ENCODE results near the gene ATP8A1. TPM values are rescaled to one million over a fixed set of nuclear protein-coding genes. Genes with fewer than 3 reads are reported as not detected.

The ATP8A1 gene
- total and polyA plus RNA-seq, 4 donors = 0.38 to 13.2 (median 6.7) TPM

DNA sequence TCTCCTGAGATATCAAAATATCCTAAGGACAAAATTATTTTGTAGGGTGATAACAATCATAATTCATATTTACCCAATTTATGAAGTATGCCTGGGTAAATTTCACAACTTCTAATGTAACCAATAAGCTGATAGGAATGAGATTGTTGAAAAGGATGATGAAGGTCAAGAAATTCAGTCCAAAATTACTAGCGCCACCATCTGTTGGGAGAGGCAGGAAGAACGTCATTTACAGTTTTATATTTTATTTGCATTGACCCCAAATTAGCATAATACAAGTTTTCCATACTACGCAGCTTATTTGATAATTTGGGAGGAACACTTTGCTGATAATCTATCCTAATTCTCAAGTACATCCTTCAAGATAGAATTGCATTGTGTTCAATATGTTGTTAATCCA lies 78.7 kb downstream of the ATP8A1 start:
- no peaks in the 10 kb centered on the region for H3K36me3 ChIP-seq (ENCODE audit: control insufficient read depth in 1 of 2, insufficient read depth in 2 of 2, low read length in 1 of 2)
- no peaks in the 10 kb centered on the region for H3K27me3 ChIP-seq (ENCODE audit: control insufficient read depth in 1 of 2, insufficient read depth in 2 of 2, low read length in 1 of 2)
- no peak overlapping the region for H3K4me3 ChIP-seq (ENCODE audit: low read length in 2 of 2)
- intact Hi-C loops (cut with DNase I) = no loop called here
- no peak for DNase-seq
- no peak for ATAC-seq (ENCODE audit: low FRiP score)
- no peaks in the 10 kb centered on the region for H3K4me1 ChIP-seq (ENCODE audit: control insufficient read depth in 1 of 2, insufficient read depth in 2 of 2, low read length in 2 of 2)
- 80 to 91% methylated on average over 3 of the region's 3 CpGs for WGBS, 2 donors
- no peak overlapping the region for H3K27ac ChIP-seq (ENCODE audit: low read depth in 1 of 2, low read length in 2 of 2)
- H3K9me3 ChIP-seq (ENCODE audit: control insufficient read depth, low read length) = no peaks in the 10 kb centered on the region

DNA sequence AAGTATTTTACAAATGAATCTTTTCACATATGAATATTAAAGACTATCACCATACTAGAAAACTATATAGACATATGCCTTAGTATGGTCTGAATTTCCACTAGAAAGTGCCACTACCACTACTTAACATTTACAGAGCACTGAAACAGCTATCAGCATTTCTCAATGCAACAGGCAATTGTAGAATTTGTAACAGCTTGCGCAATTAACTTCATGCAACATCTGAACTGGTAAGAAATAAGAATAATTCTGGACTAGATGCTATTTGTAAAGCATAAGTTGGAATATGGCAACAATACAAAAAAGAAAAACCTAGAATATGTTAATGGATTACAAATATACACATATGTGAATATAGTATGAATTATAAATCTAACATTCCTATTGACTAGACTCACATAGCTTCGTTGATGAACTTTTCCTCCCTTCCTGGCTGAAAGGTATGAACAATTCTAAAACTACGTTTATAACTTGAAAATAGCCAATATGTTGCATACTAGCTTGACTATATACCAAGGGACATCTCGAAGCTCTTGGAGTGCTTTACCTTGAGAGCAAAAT lies 82.0 kb downstream of the ATP8A1 start:
- ATAC-seq (ENCODE audit: low FRiP score) (no peak), DNase-seq (no peak)
- Histone ChIP-seq H3K27ac (ENCODE audit: low read depth in 1 of 2, low read length in 2 of 2) (no peak overlapping the region), H3K27me3 (ENCODE audit: control insufficient read depth in 1 of 2, insufficient read depth in 2 of 2, low read length in 1 of 2) (no peaks in the 10 kb centered on the region), H3K4me3 (ENCODE audit: low read length in 2 of 2) (no peak overlapping the region), H3K36me3 (ENCODE audit: control insufficient read depth in 1 of 2, insufficient read depth in 2 of 2, low read length in 1 of 2) (no peaks in the 10 kb centered on the region), H3K4me1 (ENCODE audit: control insufficient read depth in 1 of 2, insufficient read depth in 2 of 2, low read length in 2 of 2) (no peaks in the 10 kb centered on the region), H3K9me3 (ENCODE audit: control insufficient read depth, low read length) (no peaks in the 10 kb centered on the region)
- intact Hi-C loops (cut with DNase I) = loop anchor here in 1 of 2 donors (5.0 kb wide), 1 partner anchor 172 kb away; no protein-coding TSS in a partner anchor
- 90 to 93% methylated on average over 4 of the region's 4 CpGs for WGBS, 2 donors

DNA sequence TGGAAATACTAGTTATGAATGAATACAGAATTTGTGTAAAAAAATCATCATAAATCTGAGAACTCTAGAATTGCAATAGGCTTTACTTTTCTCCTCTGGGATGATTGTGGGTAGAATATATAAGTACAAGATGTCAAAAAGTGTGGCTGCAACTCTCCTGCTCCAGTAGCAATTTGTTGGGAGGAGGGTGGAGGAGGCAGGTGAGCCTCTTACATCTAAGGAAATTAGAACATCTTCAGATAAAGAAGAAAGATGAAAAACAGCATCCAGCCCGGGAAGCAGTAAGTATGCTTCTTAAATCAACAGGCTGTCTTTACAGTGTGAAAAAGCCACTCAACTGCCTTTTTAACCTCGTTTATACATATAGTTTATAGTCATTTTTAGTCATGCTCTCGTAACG lies 83.7 kb downstream of the ATP8A1 start:
- ATAC-seq (ENCODE audit: low FRiP score) (no peak), DNase-seq (no peak)
- Histone ChIP-seq H3K4me1 (ENCODE audit: control insufficient read depth in 1 of 2, insufficient read depth in 2 of 2, low read length in 2 of 2) (no peaks in the 10 kb centered on the region), H3K27ac (ENCODE audit: low read depth in 1 of 2, low read length in 2 of 2) (no peak overlapping the region), H3K36me3 (ENCODE audit: control insufficient read depth in 1 of 2, insufficient read depth in 2 of 2, low read length in 1 of 2) (no peaks in the 10 kb centered on the region), H3K27me3 (ENCODE audit: control insufficient read depth in 1 of 2, insufficient read depth in 2 of 2, low read length in 1 of 2) (no peaks in the 10 kb centered on the region), H3K4me3 (ENCODE audit: low read length in 2 of 2) (no peak overlapping the region), H3K9me3 (ENCODE audit: control insufficient read depth, low read length) (no peaks in the 10 kb centered on the region)
- WGBS, 2 donors = 93 to 95% methylated on average over 4 of the region's 4 CpGs
- intact Hi-C loops (cut with DNase I) = loop anchor here in 1 of 2 donors (5.0 kb wide), 1 partner anchor 174 kb away; no protein-coding TSS in a partner anchor

DNA sequence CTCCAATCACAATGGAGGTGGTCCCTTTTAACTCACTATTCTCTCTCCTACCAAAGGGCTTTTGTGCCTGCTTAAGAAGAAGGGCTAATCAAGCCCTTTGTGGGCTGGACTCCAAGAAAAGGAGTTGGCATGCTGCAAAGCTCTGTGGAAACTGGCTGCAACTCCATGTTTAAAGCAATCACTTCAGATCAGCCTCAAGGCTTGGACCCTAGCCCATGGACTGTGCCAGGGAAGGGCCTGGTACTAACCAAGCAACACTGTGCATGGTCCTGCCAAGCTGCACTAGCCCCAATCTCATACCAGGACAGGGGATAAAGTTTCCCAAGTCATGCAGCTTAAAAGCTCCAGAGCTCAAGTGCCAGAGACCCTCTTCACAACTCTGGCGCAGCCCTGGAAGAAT lies 86.7 kb downstream of the ATP8A1 start:
- Histone ChIP-seq H3K4me3 (ENCODE audit: low read length in 2 of 2) (no peak overlapping the region), H3K36me3 (ENCODE audit: control insufficient read depth in 1 of 2, insufficient read depth in 2 of 2, low read length in 1 of 2) (no peaks in the 10 kb centered on the region), H3K4me1 (ENCODE audit: control insufficient read depth in 1 of 2, insufficient read depth in 2 of 2, low read length in 2 of 2) (no peaks in the 10 kb centered on the region), H3K27ac (ENCODE audit: low read depth in 1 of 2, low read length in 2 of 2) (no peak overlapping the region), H3K27me3 (ENCODE audit: control insufficient read depth in 1 of 2, insufficient read depth in 2 of 2, low read length in 1 of 2) (no peaks in the 10 kb centered on the region), H3K9me3 (ENCODE audit: control insufficient read depth, low read length) (no peaks in the 10 kb centered on the region)
- WGBS, 2 donors = 32 to 58% methylated on average over 1 of the region's 1 CpG
- DNase-seq = peak in 1 of 2 donors; percentile 64
- peak; percentile 71 for ATAC-seq (ENCODE audit: low FRiP score)
- intact Hi-C loops (cut with DNase I) = loop anchor here in 1 of 2 donors (5.0 kb wide), 1 partner anchor 177 kb away; no protein-coding TSS in a partner anchor

DNA sequence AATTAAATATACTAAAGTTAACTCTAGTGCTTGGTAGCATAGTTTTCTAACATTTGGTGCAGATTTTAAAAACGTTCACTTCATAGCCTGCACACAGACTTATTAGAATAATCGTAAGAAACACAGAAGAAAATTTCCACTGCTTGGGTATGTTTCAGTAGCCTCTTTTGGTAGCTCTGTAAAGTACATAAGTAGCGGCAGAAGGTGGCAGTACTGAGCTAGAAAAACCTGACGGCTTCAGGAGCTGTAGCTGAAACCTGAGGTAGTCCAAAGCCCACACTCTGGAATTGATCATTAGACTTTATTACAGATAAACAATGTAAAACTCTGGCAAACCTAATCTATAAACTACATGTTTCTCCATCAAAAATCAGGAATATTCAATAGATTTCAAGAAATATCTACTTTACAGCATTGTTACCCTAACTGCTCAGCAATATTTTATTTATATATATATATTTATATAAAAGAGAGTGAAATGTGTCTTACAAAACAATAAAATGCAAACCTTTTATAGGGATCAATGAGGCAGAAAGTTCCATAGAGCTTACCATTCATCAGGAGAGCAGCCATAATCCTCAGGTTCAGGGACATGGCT lies 88.2 kb downstream of the ATP8A1 start:
- ATAC-seq (ENCODE audit: low FRiP score) (peak; percentile 89), DNase-seq (no peak)
- Histone ChIP-seq H3K9me3 (ENCODE audit: control insufficient read depth, low read length) (no peaks in the 10 kb centered on the region), H3K4me1 (ENCODE audit: control insufficient read depth in 1 of 2, insufficient read depth in 2 of 2, low read length in 2 of 2) (no peaks in the 10 kb centered on the region), H3K27me3 (ENCODE audit: control insufficient read depth in 1 of 2, insufficient read depth in 2 of 2, low read length in 1 of 2) (no peaks in the 10 kb centered on the region), H3K27ac (ENCODE audit: low read depth in 1 of 2, low read length in 2 of 2) (no peak overlapping the region), H3K4me3 (ENCODE audit: low read length in 2 of 2) (no peak overlapping the region), H3K36me3 (ENCODE audit: control insufficient read depth in 1 of 2, insufficient read depth in 2 of 2, low read length in 1 of 2) (no peaks in the 10 kb centered on the region)
- 4 to 5% methylated on average over 4 of the region's 4 CpGs for WGBS, 2 donors
- intact Hi-C loops (cut with DNase I) = loop anchor here (2.0 to 5.0 kb wide), 2 partner anchors 296 to 299 kb away; no protein-coding TSS in a partner anchor

DNA sequence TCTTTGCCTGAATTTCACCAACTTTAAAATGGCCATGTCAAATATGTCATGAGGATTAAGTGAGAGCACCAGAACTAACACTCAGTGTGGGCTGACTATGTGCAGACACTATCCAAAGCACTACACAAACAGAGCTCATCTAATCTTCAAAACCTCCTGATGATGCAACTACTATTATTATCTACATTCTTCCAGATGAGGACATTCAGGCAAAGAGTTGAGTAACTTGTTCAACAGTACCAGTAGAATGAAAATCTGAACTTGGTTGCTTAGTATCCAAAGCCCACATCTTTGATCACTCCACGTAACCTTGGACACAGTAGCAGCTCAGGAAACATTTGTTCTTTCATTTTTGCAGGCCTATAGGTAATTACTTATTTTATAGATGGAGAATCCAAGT lies 90.1 kb downstream of the ATP8A1 start:
- H3K27me3 ChIP-seq (ENCODE audit: control insufficient read depth in 1 of 2, insufficient read depth in 2 of 2, low read length in 1 of 2) = no peaks in the 10 kb centered on the region
- ATAC-seq (ENCODE audit: low FRiP score) = no peak
- no peak overlapping the region for H3K27ac ChIP-seq (ENCODE audit: low read depth in 1 of 2, low read length in 2 of 2)
- H3K4me1 ChIP-seq (ENCODE audit: control insufficient read depth in 1 of 2, insufficient read depth in 2 of 2, low read length in 2 of 2) = no peaks in the 10 kb centered on the region
- WGBS, 2 donors = 95 to 98% methylated on average over 1 of the region's 1 CpG
- H3K36me3 ChIP-seq (ENCODE audit: control insufficient read depth in 1 of 2, insufficient read depth in 2 of 2, low read length in 1 of 2) = no peaks in the 10 kb centered on the region
- H3K4me3 ChIP-seq (ENCODE audit: low read length in 2 of 2) = no peak overlapping the region
- intact Hi-C loops (cut with DNase I) = loop anchor here in 1 of 2 donors (2.0 to 5.0 kb wide), 2 partner anchors 182 to 300 kb away; no protein-coding TSS in a partner anchor
- H3K9me3 ChIP-seq (ENCODE audit: control insufficient read depth, low read length) = no peaks in the 10 kb centered on the region
- no peak for DNase-seq

DNA sequence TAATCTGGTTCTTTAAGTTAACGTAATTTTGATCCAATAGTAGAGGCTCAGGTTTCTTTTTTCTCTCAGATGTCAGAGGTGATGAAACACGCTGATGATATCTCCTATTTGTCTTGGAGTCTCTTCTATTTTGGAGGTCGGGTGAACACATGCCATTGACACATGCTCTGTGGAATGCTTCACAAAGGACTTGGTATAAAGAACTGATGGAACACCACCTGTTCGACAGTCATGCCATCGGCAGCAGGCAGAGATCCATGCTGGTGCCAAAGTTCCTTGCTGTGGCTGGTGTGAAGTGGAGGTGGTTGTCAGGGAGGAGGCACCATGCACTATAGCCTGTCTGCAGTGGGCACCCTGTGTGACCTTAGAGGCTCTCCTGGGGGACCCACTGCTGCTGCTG lies 94.9 kb downstream of the ATP8A1 start:
- intact Hi-C loops (cut with DNase I) = no loop called here

DNA sequence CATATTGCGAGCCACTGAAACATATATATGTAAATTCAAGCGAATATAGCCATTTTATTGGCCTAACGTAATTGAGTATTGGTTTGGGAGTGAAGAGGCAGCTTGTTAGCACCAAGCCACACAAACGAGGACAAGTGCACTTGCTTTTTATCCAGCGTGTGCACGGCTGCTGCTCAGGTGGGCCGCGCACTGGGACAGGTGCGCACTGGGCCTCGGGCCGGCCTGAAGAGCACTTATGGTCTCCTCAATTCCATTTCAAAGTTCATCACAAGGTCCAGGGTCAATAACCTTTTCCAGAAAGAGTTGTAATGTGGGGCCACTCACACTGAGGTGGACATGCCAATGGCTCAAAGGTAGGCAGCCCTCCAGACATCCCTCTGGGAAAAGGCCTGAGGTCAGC lies 95.9 kb downstream of the ATP8A1 start:
- Histone ChIP-seq H3K9me3 (ENCODE audit: control insufficient read depth, low read length) (no peaks in the 10 kb centered on the region), H3K27ac (ENCODE audit: low read depth in 1 of 2, low read length in 2 of 2) (no peak overlapping the region), H3K4me3 (ENCODE audit: low read length in 2 of 2) (no peak overlapping the region), H3K4me1 (ENCODE audit: control insufficient read depth in 1 of 2, insufficient read depth in 2 of 2, low read length in 2 of 2) (no peaks in the 10 kb centered on the region), H3K36me3 (ENCODE audit: control insufficient read depth in 1 of 2, insufficient read depth in 2 of 2, low read length in 1 of 2) (no peaks in the 10 kb centered on the region), H3K27me3 (ENCODE audit: control insufficient read depth in 1 of 2, insufficient read depth in 2 of 2, low read length in 1 of 2) (no peaks in the 10 kb centered on the region)
- DNase-seq (no peak), ATAC-seq (ENCODE audit: low FRiP score) (no peak)
- intact Hi-C loops (cut with DNase I) = no loop called here
- WGBS, 2 donors = 94 to 97% methylated on average over 11 of the region's 11 CpGs

More for the DNA sequence above, 94.9 kb downstream of the ATP8A1 start:
- Histone ChIP-seq H3K36me3 (ENCODE audit: control insufficient read depth in 1 of 2, insufficient read depth in 2 of 2, low read length in 1 of 2) (no peaks in the 10 kb centered on the region), H3K27me3 (ENCODE audit: control insufficient read depth in 1 of 2, insufficient read depth in 2 of 2, low read length in 1 of 2) (no peaks in the 10 kb centered on the region), H3K27ac (ENCODE audit: low read depth in 1 of 2, low read length in 2 of 2) (no peak overlapping the region), H3K4me3 (ENCODE audit: low read length in 2 of 2) (no peak overlapping the region), H3K4me1 (ENCODE audit: control insufficient read depth in 1 of 2, insufficient read depth in 2 of 2, low read length in 2 of 2) (no peaks in the 10 kb centered on the region), H3K9me3 (ENCODE audit: control insufficient read depth, low read length) (no peaks in the 10 kb centered on the region)
- 50 to 67% methylated on average over 5 of the region's 5 CpGs for WGBS, 2 donors
- ATAC-seq (ENCODE audit: low FRiP score) (no peak), DNase-seq (no peak)

DNA sequence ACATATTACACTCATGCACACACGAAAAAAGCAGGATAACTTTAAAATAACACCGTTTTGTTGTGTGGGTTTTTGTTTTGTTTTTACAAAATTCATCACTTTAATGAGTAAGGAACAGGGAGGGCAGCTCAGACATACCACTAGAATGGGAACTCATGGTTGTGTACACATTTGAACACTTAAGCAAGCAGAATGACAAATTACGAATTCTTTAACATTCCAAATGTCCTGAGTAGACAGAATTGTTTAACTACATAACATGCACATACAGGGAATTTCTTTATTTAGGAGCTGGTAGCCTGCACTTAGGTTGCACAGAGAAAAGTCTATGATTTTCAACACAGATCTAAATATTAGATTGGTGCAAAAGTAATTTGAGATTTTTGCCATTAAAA lies 96.4 kb downstream of the ATP8A1 start:
- Histone ChIP-seq H3K27me3 (ENCODE audit: control insufficient read depth in 1 of 2, insufficient read depth in 2 of 2, low read length in 1 of 2) (no peaks in the 10 kb centered on the region), H3K36me3 (ENCODE audit: control insufficient read depth in 1 of 2, insufficient read depth in 2 of 2, low read length in 1 of 2) (no peaks in the 10 kb centered on the region), H3K4me3 (ENCODE audit: low read length in 2 of 2) (no peak overlapping the region), H3K9me3 (ENCODE audit: control insufficient read depth, low read length) (no peaks in the 10 kb centered on the region), H3K4me1 (ENCODE audit: control insufficient read depth in 1 of 2, insufficient read depth in 2 of 2, low read length in 2 of 2) (no peaks in the 10 kb centered on the region), H3K27ac (ENCODE audit: low read depth in 1 of 2, low read length in 2 of 2) (no peak overlapping the region)
- ATAC-seq (ENCODE audit: low FRiP score) = no peak
- WGBS, 2 donors = 78 to 81% methylated on average over 3 of the region's 3 CpGs
- no peak for DNase-seq
- intact Hi-C loops (cut with DNase I) = no loop called here
